GM23338 (cell line): ENCODE measurements around the gene FNDC3A. TPM values are rescaled to one million over a fixed set of nuclear protein-coding genes. Genes with fewer than 3 reads are reported as not detected.

Experiments
- ATAC-seq: fragments of 200-7000 bp; cut with Tn5 transposase; 3 replicates; pipeline ENCODE4 v1.9.1; 2020
- DNase-seq: peaks from one replicate; pipeline ENCODE4 v3.0.0-alpha.2; 2015; ENCODE audit warnings: low spot score
- H2AFZ ChIP-seq: fragments of 200-600 bp; sonication (generic); 2 replicates; pipeline ENCODE4 v1.8.0; 2016; ENCODE audit warnings: antibody characterized with exemption, mild to moderate bottlenecking, moderate library complexity
- H3F3A ChIP-seq: fragments of 200-600 bp; sonication (generic); replicated peaks from 2 replicates; pipeline ENCODE4 v1.8.0; 2017; ENCODE audit warnings: antibody characterized with exemption, mixed run types, low read depth
- H3K27ac ChIP-seq: fragments of 200-600 bp; sonication (generic); 2 replicates; pipeline ENCODE4 v1.6.1; 2016; ENCODE audit warnings: low read depth
- H3K27me3 ChIP-seq: fragments of 200-600 bp; sonication (generic); 2 replicates; pipeline ENCODE4 v1.8.0; 2016; ENCODE audit warnings: mild to moderate bottlenecking, mixed run types, moderate library complexity; ENCODE audit not compliant: insufficient read depth
- H3K36me3 ChIP-seq: fragments of 200-600 bp; sonication (generic); 2 replicates; pipeline ENCODE4 v1.8.0; 2016; ENCODE audit warnings: mild to moderate bottlenecking; ENCODE audit not compliant: insufficient read depth
- H3K4me1 ChIP-seq: fragments of 200-600 bp; sonication (generic); 2 replicates; pipeline ENCODE4 v1.8.0; 2016; ENCODE audit warnings: mild to moderate bottlenecking, moderate library complexity; ENCODE audit not compliant: insufficient read depth
- H3K4me2 ChIP-seq: fragments of 200-600 bp; sonication (generic); 2 replicates; pipeline ENCODE4 v1.7.1; 2017; ENCODE audit warnings: mixed run types
- H3K4me3 ChIP-seq: fragments of 200-600 bp; sonication (generic); 2 replicates; pipeline ENCODE4 v1.6.1; 2016; ENCODE audit warnings: mixed run types
- H3K79me2 ChIP-seq: fragments of 200-600 bp; sonication (generic); replicated peaks from 2 replicates; pipeline ENCODE4 v1.8.0; 2017; ENCODE audit warnings: mild to moderate bottlenecking; ENCODE audit not compliant: insufficient read depth
- H3K9me2 ChIP-seq: fragments of 200-600 bp; sonication (generic); 2 replicates; pipeline ENCODE4 v1.8.0; 2017; ENCODE audit not compliant: insufficient read depth
- H4K20me1 ChIP-seq: fragments of 200-600 bp; sonication (generic); replicated peaks from 2 replicates; pipeline ENCODE4 v1.8.0; 2017; ENCODE audit warnings: mild to moderate bottlenecking; ENCODE audit not compliant: insufficient read depth
- H3K27ac Mint-ChIP-seq: 2 replicates; pipeline ENCODE4 v1.8.0; 2020; ENCODE audit warnings: inconsistent platforms, mild to moderate bottlenecking, moderate library complexity, mixed read lengths
- H3K27me3 Mint-ChIP-seq: 3 replicates; pipeline ENCODE4 v1.8.0; 2022; ENCODE audit warnings: low read depth, mild to moderate bottlenecking, moderate library complexity, mixed read lengths, inconsistent platforms; ENCODE audit not compliant: insufficient read depth, poor library complexity
- H3K36me3 Mint-ChIP-seq: 3 replicates; pipeline ENCODE4 v1.8.0; 2021; ENCODE audit warnings: low read depth, mild to moderate bottlenecking, inconsistent platforms, moderate library complexity, mixed read lengths
- H3K4me1 Mint-ChIP-seq: 3 replicates; pipeline ENCODE4 v1.8.0; 2020; ENCODE audit warnings: mild to moderate bottlenecking, inconsistent platforms, mixed read lengths
- H3K4me3 Mint-ChIP-seq: 3 replicates; pipeline ENCODE4 v1.8.0; 2021; ENCODE audit warnings: moderate library complexity, mild to moderate bottlenecking, inconsistent platforms, mixed read lengths
- H3K9me3 Mint-ChIP-seq: 3 replicates; pipeline ENCODE4 v1.8.0; 2020; ENCODE audit warnings: moderate library complexity, mild to moderate bottlenecking, inconsistent platforms, mixed read lengths
- CREB1 ChIP-seq: fragments of 250-450 bp; sonication (Bioruptor Pico); IDR thresholded peaks from 2 replicates; pipeline ENCODE4 v1.5.0; 2020; ENCODE audit warnings: low read depth, mild to moderate bottlenecking, moderate library complexity
- CTCF ChIP-seq, 2 experiments: fragments of 200-600 bp in 1 of 2; sonication (generic) in 1 of 2; conservative IDR thresholded peaks; 2 replicates each; pipeline versions ENCODE4 v1.5.1 to v1.6.1; 2016 to 2017; ENCODE audit warnings: antibody characterized with exemption in 2 of 2, low read depth in 2 of 2, mild to moderate bottlenecking in 2 of 2, moderate library complexity in 1 of 2
- ETS1 ChIP-seq: IDR thresholded peaks from 2 replicates; pipeline ENCODE4 v1.6.1; 2016; ENCODE audit warnings: antibody characterized with exemption
- EZH2 ChIP-seq: fragments of 200-600 bp; sonication (generic); IDR thresholded peaks from one replicate; pipeline ENCODE4 v1.8.0; 2017; ENCODE audit warnings: antibody characterized with exemption, mild to moderate bottlenecking, low read depth; ENCODE audit not compliant: unreplicated experiment
- EZH2phosphoT487 ChIP-seq: fragments of 200-600 bp; sonication (generic); IDR thresholded peaks from one replicate; pipeline ENCODE4 v1.8.1; 2018; ENCODE audit warnings: antibody characterized with exemption; ENCODE audit not compliant: unreplicated experiment
- JUNB ChIP-seq: IDR thresholded peaks from one replicate; pipeline ENCODE4 v1.6.1; 2016; ENCODE audit warnings: antibody characterized with exemption; ENCODE audit not compliant: unreplicated experiment
- NANOG ChIP-seq: IDR thresholded peaks from 2 replicates; pipeline ENCODE4 v1.6.1; 2016; ENCODE audit warnings: antibody characterized with exemption, borderline replicate concordance
- POLR2AphosphoS5 ChIP-seq: IDR thresholded peaks from 2 replicates; pipeline ENCODE4 v1.6.1; 2016; ENCODE audit warnings: antibody characterized with exemption, low read depth
- STAT1 ChIP-seq: IDR thresholded peaks from one replicate; pipeline ENCODE4 v1.6.1; 2016; ENCODE audit warnings: antibody characterized with exemption; ENCODE audit not compliant: unreplicated experiment
- ZNF114 ChIP-seq: fragments of 250-450 bp; sonication (Bioruptor Pico); IDR thresholded peaks from 2 replicates; pipeline ENCODE4 v1.5.0; 2020; ENCODE audit warnings: mild to moderate bottlenecking, moderate library complexity
- ZNF331 ChIP-seq: fragments of 250-450 bp; sonication (Bioruptor Pico); IDR thresholded peaks from 2 replicates; pipeline ENCODE4 v1.5.0; 2020; ENCODE audit warnings: low read depth, mild to moderate bottlenecking, moderate library complexity
- ZNF462 ChIP-seq: fragments of 250-450 bp; sonication (Bioruptor Pico); IDR thresholded peaks from 2 replicates; pipeline ENCODE4 v1.5.0; 2020; ENCODE audit warnings: mild to moderate bottlenecking, moderate library complexity
- polyA plus RNA-seq: library from polyadenylated mRNA; unstranded; fragments of >200 nt; fragmentation: Nextera tagmentation; extraction: Ambion mirVana; gene quantifications from 2 replicates; pipeline ENCODE4 v1.2.1, GENCODE V29; 2016
- total RNA-seq: library from RNA; depleted of rRNA; stranded (reverse); fragments of >200 nt; shearing (Covaris generic); gene quantifications from 2 replicates; pipeline ENCODE4 v1.2.3, GENCODE V29; 2014

The FNDC3A gene
- total and polyA plus RNA-seq, 2 experiments from 2014 or later, result 10.3 to 31.1 TPM

- Histone ChIP-seq H3K4me2 (no peak overlapping the region), H3F3A (no peaks in the 10 kb centered on the region), H3K9me2 (no peaks in the 10 kb centered on the region), H3K36me3 (no peaks in the 10 kb centered on the region), H3K4me1 (no peaks in the 10 kb centered on the region), H3K27ac (no peak overlapping the region), H2AFZ (no peak overlapping the region), H3K4me3 (no peak overlapping the region), H4K20me1 (peaks cover under 1% of the 10 kb centered on the region; the same call in 1 of the 2 replicates), H3K79me2 (no peaks in the 10 kb centered on the region), H3K27me3 (no peaks in the 10 kb centered on the region)
- no peak for TF ChIP-seq ZNF114 (CRISPR knock-in tag)
- no peak for TF ChIP-seq EZH2phosphoT487
- no peak for TF ChIP-seq EZH2
- no peak overlapping the region for H3K4me3 Mint-ChIP-seq
- H3K27me3 Mint-ChIP-seq, result no peaks in the 10 kb centered on the region
- no peak for DNase-seq
- no peaks in the 10 kb centered on the region for H3K36me3 Mint-ChIP-seq
- ATAC-seq, result no peak
- no peak overlapping the region for H3K27ac Mint-ChIP-seq
- no peaks in the 10 kb centered on the region for H3K4me1 Mint-ChIP-seq
- H3K9me3 Mint-ChIP-seq, result no peaks in the 10 kb centered on the region
Observed at GRCh38 chr13:49097374-49097773, 121.7 kb downstream of the FNDC3A start.

DNA sequence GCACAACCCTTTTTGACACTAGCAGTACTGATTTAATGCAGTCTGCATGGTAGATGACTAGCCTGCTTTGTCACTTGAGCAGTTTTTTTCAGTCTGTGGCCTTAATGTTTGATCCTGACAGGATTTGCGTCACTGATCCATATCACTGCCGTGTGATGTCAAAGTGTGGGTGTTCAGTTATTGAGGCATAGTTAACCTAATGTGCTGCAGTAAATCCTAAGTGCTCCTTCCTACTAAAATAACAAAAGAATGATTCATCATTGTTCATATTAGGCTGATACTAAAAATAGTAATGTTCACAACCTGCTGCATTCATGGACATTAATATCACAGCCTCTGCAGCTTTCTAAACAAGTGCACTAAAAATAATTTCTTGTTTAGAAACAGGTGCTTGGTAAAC, 122.5 kb downstream of the FNDC3A start:
- Histone ChIP-seq H3K79me2 (no peaks in the 10 kb centered on the region), H3K9me2 (no peaks in the 10 kb centered on the region), H4K20me1 (peaks cover 9% of the 10 kb centered on the region), H3K36me3 (no peaks in the 10 kb centered on the region), H3F3A (no peaks in the 10 kb centered on the region), H3K4me3 (no peak overlapping the region), H3K4me1 (no peaks in the 10 kb centered on the region), H2AFZ (no peak overlapping the region), H3K4me2 (no peak overlapping the region), H3K27ac (no peak overlapping the region), H3K27me3 (no peaks in the 10 kb centered on the region)
- no peak for DNase-seq
- H3K27ac Mint-ChIP-seq, result no peak overlapping the region
- no peak overlapping the region for H3K4me3 Mint-ChIP-seq
- H3K27me3 Mint-ChIP-seq, result no peaks in the 10 kb centered on the region
- no peak for ATAC-seq
- no peaks in the 10 kb centered on the region for H3K36me3 Mint-ChIP-seq
- no peaks in the 10 kb centered on the region for H3K9me3 Mint-ChIP-seq
- H3K4me1 Mint-ChIP-seq, result no peaks in the 10 kb centered on the region
- TF ChIP-seq ZNF114 (CRISPR knock-in tag), result no peak
- no peak for TF ChIP-seq EZH2
- TF ChIP-seq EZH2phosphoT487, result no peak
- TF ChIP-seq STAT1, result no peak
- TF ChIP-seq CREB1 (CRISPR knock-in tag), result no peak
- no peak for TF ChIP-seq POLR2AphosphoS5
- no peak for TF ChIP-seq ZNF331
- no peak for TF ChIP-seq ETS1
- no peak for TF ChIP-seq NANOG
- TF ChIP-seq JUNB, result no peak
- TF ChIP-seq ZNF462 (CRISPR knock-in tag), result no peak
- TF ChIP-seq CTCF (conservative IDR thresholded peaks at IDR 0.05; ENCODE audit: low read depth in 2 of 2), result no peak
